Fibroblast of the aortic adventitia (primary cell): ENCODE measurements around the gene INSR. TPM values are rescaled to one million over a fixed set of nuclear protein-coding genes. Genes with fewer than 3 reads are reported as not detected.
"Not testable (repeated sequence)": the region's sequence is repeated elsewhere in the genome, so short reads cannot be mapped to it uniquely, and the experiment has no call there.

Experiments used
- DNase-seq: peaks from one replicate; pipeline ENCODE4 v3.0.0-alpha.2; 2010; ENCODE audit warnings: low read depth
- H3K4me3 ChIP-seq: 2 replicates; pipeline ENCODE4 v1.5.1; 2011; ENCODE audit warnings: low read depth, mild to moderate bottlenecking, control low read depth, low read length, moderate library complexity
- CTCF ChIP-seq: IDR thresholded peaks from 2 replicates; pipeline ENCODE4 v1.5.1; 2011; ENCODE audit warnings: mild to moderate bottlenecking, low read length, control low read depth, inconsistent platforms; ENCODE audit not compliant: insufficient read depth
- total RNA-seq: library from RNA; depleted of rRNA; stranded (reverse); fragments of >200 nt; gene quantifications from 2 replicates; pipeline ENCODE4 v1.2.3, GENCODE V29; 2012; ENCODE audit warnings: low replicate concordance

Gene INSR
- total RNA-seq, 1 donor: 13.2 TPM

DNA sequence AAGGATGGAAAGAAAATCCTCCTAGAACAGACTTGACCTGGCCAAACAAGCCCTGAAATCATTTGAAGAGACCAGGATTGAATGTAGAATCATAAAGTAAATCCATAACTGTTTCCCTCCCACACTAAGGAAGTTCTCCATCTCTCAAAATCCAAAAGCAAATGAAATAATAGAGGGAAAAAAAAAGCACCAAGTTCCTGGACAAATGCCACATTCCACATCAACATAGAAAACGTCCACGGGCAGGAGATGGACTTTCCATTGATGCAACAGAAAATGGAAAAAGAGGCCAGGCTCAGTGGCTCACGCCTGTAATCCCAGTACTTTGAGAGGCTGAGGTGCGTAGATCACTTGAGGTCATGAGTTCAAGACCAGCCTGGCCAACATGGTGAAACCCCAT is 56.2 kb downstream of the INSR start:
- TF ChIP-seq CTCF: no peak
- peak; percentile 36 for DNase-seq
- no peak overlapping the region for H3K4me3 ChIP-seq

- no peak for TF ChIP-seq CTCF
- no peak overlapping the region for H3K4me3 ChIP-seq
- no peak for DNase-seq
These were observed 58.1 kb downstream of the INSR start for GRCh38 chr19:7236153-7236552.

DNA sequence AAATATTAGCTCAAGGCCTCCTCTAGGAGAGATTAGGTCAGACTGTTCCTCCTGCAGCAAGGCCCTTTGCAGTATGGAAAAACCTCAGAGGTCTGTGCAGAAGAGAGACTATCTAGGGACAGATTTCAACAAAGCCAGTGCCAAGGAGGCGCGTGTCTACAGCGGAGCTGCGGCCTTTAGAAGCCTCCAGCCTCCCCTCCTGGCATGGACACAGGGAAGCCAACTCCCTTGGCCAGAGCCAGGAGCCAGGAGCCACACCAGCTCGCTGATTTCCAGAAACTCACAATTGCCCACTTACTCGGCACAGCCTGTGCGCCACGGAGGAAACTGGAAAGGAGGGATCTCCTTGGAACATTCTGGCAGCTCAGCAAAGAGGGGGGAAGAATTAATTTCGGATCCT is 63.4 kb downstream of the INSR start:
- DNase-seq: peak; percentile 58

DNA sequence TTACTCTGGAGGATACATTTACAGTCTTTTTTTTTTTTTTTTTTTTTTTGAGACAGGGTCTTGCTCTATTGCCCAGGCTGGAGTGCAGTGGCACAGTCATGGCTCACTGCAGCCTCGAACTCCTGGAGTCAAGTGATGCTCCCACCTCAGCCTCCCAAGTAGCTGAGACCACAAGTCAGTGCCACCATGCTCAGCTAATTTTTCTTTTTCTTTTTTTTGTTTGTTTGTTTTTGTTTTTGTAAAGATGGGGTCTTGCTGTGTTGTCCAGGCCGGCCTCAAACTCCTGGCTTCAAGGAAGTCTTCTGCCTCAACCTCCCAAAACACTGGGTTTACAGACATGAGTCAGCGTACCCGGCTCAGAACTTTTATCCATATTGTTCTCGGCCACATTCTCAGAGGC is 64.5 kb downstream of the INSR start:
- TF ChIP-seq CTCF: no peak
- H3K4me3 ChIP-seq: no peak overlapping the region
- no peak for DNase-seq

More for the DNA sequence above, 63.4 kb downstream of the INSR start:
- H3K4me3 ChIP-seq: no peak overlapping the region
- TF ChIP-seq CTCF: no peak

DNA sequence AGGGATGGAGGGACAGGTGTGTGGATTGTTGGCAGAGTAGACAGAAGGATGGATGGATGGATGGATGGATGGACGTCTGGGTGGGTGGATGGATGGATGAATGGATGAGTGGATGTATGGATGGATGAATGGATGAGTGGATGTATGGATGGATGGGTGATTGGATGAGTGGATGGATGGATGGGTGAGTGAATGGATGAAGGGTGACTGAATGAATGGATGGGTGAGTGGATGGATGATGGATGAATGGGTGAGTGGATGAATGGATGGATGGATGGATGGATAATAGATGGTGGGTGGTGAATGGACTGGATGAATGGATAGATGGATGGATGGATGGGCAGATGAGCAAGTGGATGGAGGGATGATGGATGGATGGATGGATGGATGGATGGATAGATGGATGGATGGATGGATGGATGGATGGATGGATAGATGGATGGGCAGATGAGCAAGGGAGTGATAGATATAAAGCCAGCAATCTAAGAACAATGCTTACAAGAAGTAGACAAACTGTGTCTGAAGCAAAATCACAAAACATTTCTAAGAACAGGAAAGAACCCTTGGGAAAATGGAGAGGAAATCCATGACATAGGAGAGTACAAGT is 65.2 kb downstream of the INSR start:
- no peak for TF ChIP-seq CTCF
- H3K4me3 ChIP-seq: no peak overlapping the region
- no peak for DNase-seq

- TF ChIP-seq CTCF: no peak
- no peak overlapping the region for H3K4me3 ChIP-seq
- DNase-seq: no peak
These were observed 66.5 kb downstream of the INSR start for GRCh38 chr19:7227735-7228134.

- not testable (repeated sequence) for H3K4me3 ChIP-seq, DNase-seq
These were observed 67.1 kb downstream of the INSR start for GRCh38 chr19:7227149-7227548.
